ENCODE results near the gene SMARCAL1.

The SMARCAL1 gene

DNA sequence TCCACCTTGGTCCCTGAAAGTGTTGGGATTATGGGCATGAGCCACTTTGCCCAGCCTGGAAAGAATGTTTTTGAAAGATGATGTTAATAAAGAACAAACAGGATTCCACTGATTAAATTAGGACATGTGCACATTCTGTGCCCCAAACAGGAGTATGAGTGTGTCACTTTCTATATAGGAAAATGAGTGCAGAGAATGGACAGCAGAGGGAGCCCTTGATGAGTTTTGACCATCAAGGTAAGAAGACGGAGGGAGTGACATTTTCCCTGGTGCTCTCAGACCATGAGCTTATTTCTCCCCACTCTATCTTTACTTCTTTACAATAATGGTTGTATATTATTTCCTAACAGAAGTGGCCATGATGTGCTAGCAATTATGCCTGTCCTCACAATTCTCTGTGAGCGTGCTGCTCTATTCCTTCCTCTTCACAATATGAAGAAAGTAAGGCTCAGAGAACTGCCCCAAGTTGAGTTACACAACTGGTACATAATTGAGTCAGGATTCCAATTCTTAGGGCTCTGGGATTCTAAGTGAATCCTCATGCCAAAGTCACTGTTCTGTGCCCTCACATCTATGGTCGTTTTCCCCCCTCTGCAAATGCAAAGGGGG, 107.0 kb downstream of the SMARCAL1 start:
- H3K4me3 ChIP-seq (ENCODE audit: low read depth, low read length) = no peak overlapping the region
- TF ChIP-seq, protein P1, sequence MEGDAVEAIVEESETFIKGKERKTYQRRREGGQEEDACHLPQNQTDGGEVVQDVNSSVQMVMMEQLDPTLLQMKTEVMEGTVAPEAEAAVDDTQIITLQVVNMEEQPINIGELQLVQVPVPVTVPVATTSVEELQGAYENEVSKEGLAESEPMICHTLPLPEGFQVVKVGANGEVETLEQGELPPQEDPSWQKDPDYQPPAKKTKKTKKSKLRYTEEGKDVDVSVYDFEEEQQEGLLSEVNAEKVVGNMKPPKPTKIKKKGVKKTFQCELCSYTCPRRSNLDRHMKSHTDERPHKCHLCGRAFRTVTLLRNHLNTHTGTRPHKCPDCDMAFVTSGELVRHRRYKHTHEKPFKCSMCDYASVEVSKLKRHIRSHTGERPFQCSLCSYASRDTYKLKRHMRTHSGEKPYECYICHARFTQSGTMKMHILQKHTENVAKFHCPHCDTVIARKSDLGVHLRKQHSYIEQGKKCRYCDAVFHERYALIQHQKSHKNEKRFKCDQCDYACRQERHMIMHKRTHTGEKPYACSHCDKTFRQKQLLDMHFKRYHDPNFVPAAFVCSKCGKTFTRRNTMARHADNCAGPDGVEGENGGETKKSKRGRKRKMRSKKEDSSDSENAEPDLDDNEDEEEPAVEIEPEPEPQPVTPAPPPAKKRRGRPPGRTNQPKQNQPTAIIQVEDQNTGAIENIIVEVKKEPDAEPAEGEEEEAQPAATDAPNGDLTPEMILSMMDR (IDR thresholded peaks at IDR 0.05; ENCODE audit: borderline replicate concordance, insufficient read depth, low read depth, low read length) = peak; percentile 66; the same call in 1 of the 2 replicates

DNA sequence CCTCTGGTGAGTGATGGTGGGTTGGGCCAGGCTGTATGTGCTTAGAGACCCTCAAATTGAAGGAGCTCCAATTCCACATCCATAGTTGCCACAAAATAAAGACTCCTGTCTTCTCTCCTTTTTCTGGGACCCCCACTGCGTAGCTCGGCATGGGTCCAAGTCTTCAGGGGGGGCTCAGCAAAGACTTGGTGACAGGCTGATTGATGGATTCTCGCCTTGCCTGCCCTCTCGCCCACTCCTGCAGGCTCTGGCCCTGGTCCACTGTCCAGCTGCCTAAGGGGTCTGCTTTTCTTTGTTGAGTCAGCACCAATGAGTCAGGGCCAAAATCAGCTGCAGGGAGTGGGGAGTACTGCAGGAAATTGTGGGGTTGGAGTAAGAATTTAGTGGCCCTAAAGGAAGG, 107.8 kb downstream of the SMARCAL1 start:
- TF ChIP-seq, protein P1 (IDR thresholded peaks at IDR 0.05; ENCODE audit: borderline replicate concordance, insufficient read depth, low read depth, low read length) = no peak

DNA sequence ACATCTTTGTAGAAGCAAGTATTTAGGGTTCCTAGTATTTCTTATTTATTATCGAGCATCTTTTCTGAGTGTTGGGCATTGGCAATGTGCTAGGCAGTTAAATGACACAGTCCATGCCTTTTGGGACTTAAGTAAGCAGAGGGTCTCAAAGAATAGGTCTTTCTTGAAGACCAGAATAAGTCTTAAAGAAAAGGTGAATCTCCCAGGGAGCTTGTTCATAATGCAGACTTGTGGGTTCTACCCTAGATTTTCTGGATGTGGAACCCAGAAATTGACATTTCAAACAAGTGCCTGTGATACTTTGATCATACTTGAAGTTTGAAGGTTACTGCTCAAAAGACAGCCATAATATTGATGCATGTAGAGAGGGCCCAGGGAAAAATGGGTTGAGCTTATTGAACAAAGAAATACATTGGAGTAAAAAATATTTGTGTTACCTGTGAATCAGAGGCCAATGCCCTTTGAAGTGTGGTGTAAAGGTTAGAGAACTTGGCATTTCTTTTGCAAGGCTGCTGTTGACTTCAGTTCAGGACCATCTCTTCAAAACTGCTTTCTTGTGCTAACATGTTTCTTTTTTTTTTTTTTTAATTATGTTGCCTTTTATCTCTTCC, 110.7 kb downstream of the SMARCAL1 start:
- H3K4me3 ChIP-seq (ENCODE audit: low read depth, low read length) = no peak overlapping the region
- TF ChIP-seq, protein P1 (IDR thresholded peaks at IDR 0.05; ENCODE audit: borderline replicate concordance, insufficient read depth, low read depth, low read length) = no peak

More for the DNA sequence above, 107.8 kb downstream of the SMARCAL1 start:
- H3K4me3 ChIP-seq (ENCODE audit: low read depth, low read length) = no peak overlapping the region

DNA sequence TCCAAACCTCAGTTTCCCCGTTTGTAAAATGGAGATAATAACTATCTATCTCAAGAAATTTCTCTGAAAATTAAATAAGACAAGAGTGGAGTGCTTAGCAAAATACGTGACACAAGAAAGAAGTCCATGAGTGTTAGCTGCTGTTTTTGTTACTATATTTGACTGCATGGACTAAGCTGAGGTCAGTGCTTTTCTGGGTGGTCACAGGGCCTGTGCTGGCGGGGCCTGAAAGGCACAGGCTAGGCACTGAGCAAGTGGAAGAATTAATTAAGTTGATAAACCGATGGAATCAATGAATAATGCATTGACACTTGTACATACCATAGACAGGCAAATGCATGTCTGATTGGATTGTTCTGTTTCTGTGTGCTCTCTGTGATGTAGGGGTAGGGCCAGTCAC, 113.7 kb downstream of the SMARCAL1 start:
- TF ChIP-seq, protein P1 (IDR thresholded peaks at IDR 0.05; ENCODE audit: borderline replicate concordance, insufficient read depth, low read depth, low read length) = no peak
- no peak overlapping the region for H3K4me3 ChIP-seq (ENCODE audit: low read depth, low read length)

DNA sequence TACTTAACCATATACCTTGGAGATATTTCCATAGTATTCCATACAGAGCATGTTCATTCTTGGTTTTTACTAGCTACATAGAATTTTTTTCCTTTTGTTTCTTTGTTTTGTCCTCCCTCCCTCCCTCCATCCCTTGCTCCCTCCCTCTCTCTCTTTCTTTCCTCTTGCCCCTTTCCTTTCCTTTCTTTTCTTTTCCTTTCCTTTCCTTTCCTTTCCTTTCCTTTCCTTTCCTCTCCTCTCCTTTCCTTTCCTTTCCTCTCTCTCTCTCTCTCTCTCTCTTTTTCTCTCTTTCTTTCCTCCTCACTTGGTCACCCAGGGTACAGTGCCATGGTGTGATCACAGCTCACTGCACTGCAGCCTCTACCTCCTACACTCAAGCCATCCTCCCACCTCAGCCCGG, 114.7 kb downstream of the SMARCAL1 start:
- no peak overlapping the region for H3K4me3 ChIP-seq (ENCODE audit: low read depth, low read length)
- TF ChIP-seq, protein P1 (IDR thresholded peaks at IDR 0.05; ENCODE audit: borderline replicate concordance, insufficient read depth, low read depth, low read length) = no peak

DNA sequence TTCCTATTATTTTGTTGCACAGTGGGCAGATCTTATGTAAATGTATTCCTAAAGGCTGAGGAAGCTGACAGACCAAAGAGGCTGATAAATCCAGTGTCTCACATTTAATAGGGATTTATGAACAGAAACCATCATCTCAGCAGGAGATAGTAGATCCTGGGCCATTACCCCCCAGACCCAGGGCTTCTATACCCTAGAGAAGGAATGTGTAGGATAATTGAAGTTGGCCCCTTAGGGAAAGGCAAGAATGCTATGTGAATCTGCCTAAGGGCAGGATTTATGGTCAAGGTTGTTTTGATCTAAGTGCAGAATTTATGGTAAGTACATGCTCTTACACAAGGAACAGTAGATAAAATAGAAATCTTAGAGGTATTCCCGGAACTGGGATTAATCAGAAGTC, 115.3 kb downstream of the SMARCAL1 start:
- TF ChIP-seq, protein P1 (IDR thresholded peaks at IDR 0.05; ENCODE audit: borderline replicate concordance, insufficient read depth, low read depth, low read length) = no peak
- no peak overlapping the region for H3K4me3 ChIP-seq (ENCODE audit: low read depth, low read length)

DNA sequence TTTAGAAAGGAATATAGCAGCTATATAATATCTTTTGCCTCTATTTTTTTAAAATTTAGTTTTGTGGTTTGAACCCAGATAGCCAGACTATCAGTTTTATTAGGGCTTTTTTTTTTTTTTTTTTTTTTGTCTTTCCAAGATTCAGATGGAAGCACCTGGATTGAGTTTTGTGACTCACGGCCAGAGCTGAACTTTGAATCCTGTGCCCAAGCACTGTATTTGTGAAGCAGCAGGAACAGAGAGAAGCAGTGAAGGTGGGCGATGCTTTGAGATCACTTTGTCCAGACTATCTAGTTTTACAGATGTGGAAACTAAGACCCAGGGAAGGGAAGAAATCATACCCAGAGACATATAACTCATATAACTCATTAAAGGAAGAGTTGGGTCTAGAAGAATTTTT, 120.3 kb downstream of the SMARCAL1 start:
- TF ChIP-seq, protein P1 (IDR thresholded peaks at IDR 0.05; ENCODE audit: borderline replicate concordance, insufficient read depth, low read depth, low read length) = no peak
- no peak overlapping the region for H3K4me3 ChIP-seq (ENCODE audit: low read depth, low read length)

Measured in GM12875 (cell line).